IMR-90 (cell line): Measurements from ENCODE around the gene ATF7IP2. TPM values are rescaled to one million over a fixed set of nuclear protein-coding genes. Genes with fewer than 3 reads are reported as not detected.

ENCODE experiments used
- ATAC-seq: fragments of 200-7000 bp; cut with Tn5 transposase; 2 replicates; pipeline ENCODE4 v1.9.1; 2020; ENCODE audit warnings: low read depth, mild to moderate bottlenecking, moderate library complexity
- BruUV-seq: library from RNA; stranded (reverse); fragments of 400-500 nt; replicated peaks from 2 replicates; lab custom pipeline; 2021; lab: Mats Ljungman, UMichigan
- CTCF ChIA-PET: fragments of 300-600 bp; formaldehyde crosslinking; extraction: SDS; loops from one replicate; lab custom pipeline; 2021; ENCODE audit warnings: antibody characterized with exemption; lab: Yijun Ruan, JAX
- POLR2A ChIA-PET: fragments of 300-600 bp; sonication (Branson Sonifier 250); formaldehyde crosslinking; loops from one replicate; lab custom pipeline; 2022; ENCODE audit warnings: antibody characterized with exemption; ENCODE audit not compliant: unreplicated experiment; lab: Charles Lee
- DNase-seq: peaks from one replicate; pipeline ENCODE4 v3.0.0; 2013
- H2AFZ ChIP-seq: replicated peaks from 2 replicates; pipeline ENCODE3; 2013; ENCODE audit warnings: low read length, mild to moderate bottlenecking; ENCODE audit not compliant: poor library complexity
- H2AK5ac ChIP-seq: 2 replicates; pipeline ENCODE4 v1.6.1; 2013; ENCODE audit warnings: low read depth, low read length, inconsistent platforms
- H2AK9ac ChIP-seq: replicated peaks from 2 replicates; pipeline ENCODE3; 2013; ENCODE audit warnings: mild to moderate bottlenecking, low read depth, low read length, moderate library complexity; ENCODE audit not compliant: poor library complexity
- H2BK120ac ChIP-seq: 2 replicates; pipeline ENCODE4 v1.6.1; 2013; ENCODE audit warnings: low read depth, low read length, inconsistent platforms
- H2BK15ac ChIP-seq: 3 replicates; pipeline ENCODE4 v1.6.1; 2013; ENCODE audit warnings: low read depth, low read length, inconsistent platforms
- H2BK20ac ChIP-seq: 2 replicates; pipeline ENCODE4 v1.6.1; 2013; ENCODE audit warnings: low read depth, mild to moderate bottlenecking, inconsistent platforms, low read length, moderate library complexity
- H2BK5ac ChIP-seq: 2 replicates; pipeline ENCODE4 v1.6.1; 2013; ENCODE audit warnings: mild to moderate bottlenecking, low read depth, low read length, inconsistent platforms; ENCODE audit not compliant: poor library complexity, severe bottlenecking
- H3K14ac ChIP-seq: replicated peaks from 2 replicates; pipeline ENCODE4 v1.6.1; 2013; ENCODE audit warnings: low read depth, low read length, inconsistent platforms
- H3K18ac ChIP-seq: 2 replicates; pipeline ENCODE4 v1.6.1; 2013; ENCODE audit warnings: low read depth, low read length, control low read depth
- H3K23ac ChIP-seq: 2 replicates; pipeline ENCODE4 v1.6.1; 2013; ENCODE audit warnings: low read depth, low read length, inconsistent platforms
- H3K27ac ChIP-seq: 2 replicates; pipeline ENCODE4 v1.5.1; 2013; ENCODE audit warnings: mild to moderate bottlenecking, control low read depth, low read length; ENCODE audit not compliant: insufficient read depth
- H3K27me3 ChIP-seq: 2 replicates; pipeline ENCODE4 v1.6.1; 2013; ENCODE audit warnings: low read length; ENCODE audit not compliant: control insufficient read depth, insufficient read depth
- H3K36me3 ChIP-seq: 2 replicates; pipeline ENCODE4 v1.6.1; 2013; ENCODE audit warnings: low read length, mixed read lengths; ENCODE audit not compliant: control insufficient read depth, insufficient read depth
- H3K4ac ChIP-seq: 2 replicates; pipeline ENCODE4 v1.6.1; 2013; ENCODE audit warnings: low read depth, low read length, inconsistent platforms
- H3K4me1 ChIP-seq: 2 replicates; pipeline ENCODE4 v1.6.1; 2013; ENCODE audit warnings: low read length, mixed read lengths; ENCODE audit not compliant: control insufficient read depth, insufficient read depth
- H3K4me2 ChIP-seq: 2 replicates; pipeline ENCODE4 v1.6.1; 2013; ENCODE audit warnings: low read depth, mild to moderate bottlenecking, control low read depth, low read length, moderate library complexity
- H3K4me3 ChIP-seq: 2 replicates; pipeline ENCODE4 v1.5.1; 2013; ENCODE audit warnings: low read depth, mild to moderate bottlenecking, control low read depth, low read length, moderate library complexity; ENCODE audit not compliant: insufficient read depth
- H3K56ac ChIP-seq: 2 replicates; pipeline ENCODE4 v1.6.1; 2013; ENCODE audit warnings: low read length, inconsistent platforms; ENCODE audit not compliant: insufficient read depth; ENCODE audit errors: extremely low read depth
- H3K79me1 ChIP-seq, 2 experiments: 2 replicates each; pipeline ENCODE4 v1.6.1; 2013; ENCODE audit warnings: low read length in 2 of 2, inconsistent platforms in 1 of 2, low read depth in 1 of 2
- H3K9ac ChIP-seq: 2 replicates; pipeline ENCODE4 v1.6.1; 2013; ENCODE audit warnings: low read depth, low read length, control low read depth
- H3K9me1 ChIP-seq: 2 replicates; pipeline ENCODE4 v1.6.1; 2013; ENCODE audit warnings: low read length, inconsistent platforms; ENCODE audit not compliant: insufficient read depth
- H3K9me3 ChIP-seq: 2 replicates; pipeline ENCODE4 v1.6.1; 2013; ENCODE audit warnings: low read length; ENCODE audit not compliant: control insufficient read depth, insufficient read depth
- H4K20me1 ChIP-seq: 2 replicates; pipeline ENCODE4 v1.6.1; 2013; ENCODE audit warnings: low read length, inconsistent platforms; ENCODE audit not compliant: insufficient read depth
- H4K5ac ChIP-seq: 2 replicates; pipeline ENCODE4 v1.6.1; 2013; ENCODE audit warnings: mild to moderate bottlenecking, low read depth, low read length, control low read depth
- H4K8ac ChIP-seq, 2 experiments: 2 replicates each; pipeline ENCODE4 v1.6.1; 2013; ENCODE audit warnings: low read depth in 2 of 2, low read length in 2 of 2, control low read depth in 1 of 2, inconsistent platforms in 1 of 2
- H4K91ac ChIP-seq: 2 replicates; pipeline ENCODE4 v1.6.1; 2013; ENCODE audit warnings: low read depth, low read length, inconsistent platforms; ENCODE audit not compliant: insufficient read depth
- CEBPB ChIP-seq: IDR thresholded peaks from 2 replicates; pipeline ENCODE4 v1.6.1; 2012; ENCODE audit warnings: low read depth, low read length, improper control_type of control experiment
- MAFK ChIP-seq: IDR thresholded peaks from 2 replicates; pipeline ENCODE4 v1.6.1; 2012; ENCODE audit warnings: low read depth, low read length, improper control_type of control experiment
- MXI1 ChIP-seq: IDR thresholded peaks from 2 replicates; pipeline ENCODE4 v1.6.1; 2012; ENCODE audit warnings: low read depth, mild to moderate bottlenecking, low read length, moderate library complexity, borderline replicate concordance
- NFE2L2 ChIP-seq: fragments of 150-350 bp; IDR thresholded peaks from 2 replicates; pipeline ENCODE4 v1.6.1; 2016; ENCODE audit warnings: low read depth, mild to moderate bottlenecking, low read length
- POLR2A ChIP-seq: IDR thresholded peaks from 2 replicates; pipeline ENCODE4 v1.6.1; 2012; ENCODE audit warnings: mild to moderate bottlenecking, low read depth, low read length
- RCOR1 ChIP-seq: IDR thresholded peaks from 2 replicates; pipeline ENCODE4 v1.6.1; 2012; ENCODE audit warnings: mild to moderate bottlenecking, low read length, improper control_type of control experiment; ENCODE audit not compliant: insufficient replicate concordance
- RFX5 ChIP-seq: IDR thresholded peaks from 2 replicates; pipeline ENCODE4 v1.8.0; 2012; ENCODE audit warnings: low read depth, mild to moderate bottlenecking, low read length, moderate library complexity
- WGBS, 2 experiments: methylation state at CpG; one replicate each; pipeline versions ENCODE4 v1.1.5 to v1.1.7; 2013; ENCODE audit warnings: missing lambda C conversion rate in 2 of 2; ENCODE audit not compliant: insufficient read length in 1 of 2; ENCODE audit errors: extremely low coverage in 2 of 2; 5-methylcytosine and 5-hydroxymethylcytosine counted together
- dilution Hi-C: fragments of 300-500 bp; cut with HindIII; formaldehyde crosslinking; loops from one replicate; pipeline ENCODE4 v1.14.3; 2018; ENCODE audit warnings: low sequenced_read_pairs; ENCODE audit not compliant: unreplicated experiment
- in situ Hi-C: fragments of 300-500 bp; cut with MboI; formaldehyde crosslinking; loops from 3 replicates; pipeline ENCODE4 v1.14.3; 2019; ENCODE audit warnings: low sequenced_read_pairs, inconsistent platforms, mixed read lengths
- intact Hi-C: fragments of 100-400 bp; cut with micrococcal nuclease; formaldehyde crosslinking; loops from 2 replicates; pipeline ENCODE4 v1.10.0; 2022
- polyA plus RNA-seq, 3 experiments: library from polyadenylated mRNA; depleted of rRNA; stranded (reverse); fragments of >200 nt; gene quantifications; 2 replicates each; pipeline ENCODE4 v1.2.3, GENCODE V29; 2012; ENCODE audit warnings: low replicate concordance in 1 of 3
- total RNA-seq: library from RNA; depleted of rRNA; stranded (reverse); fragments of >200 nt; gene quantifications from 2 replicates; pipeline ENCODE4 v1.2.3, GENCODE V29; 2012
- TF ChIP-seq, protein P1 (sequence below): conservative IDR thresholded peaks from 2 replicates; pipeline ENCODE4 v1.5.1; 2012; ENCODE audit warnings: mild to moderate bottlenecking, low read depth, low read length, improper control_type of control experiment

Gene ATF7IP2
- total and polyA plus RNA-seq, 2 of the 4 experiments (the other 2 are of a cell fraction) = 2.7 to 3.6 TPM

DNA sequence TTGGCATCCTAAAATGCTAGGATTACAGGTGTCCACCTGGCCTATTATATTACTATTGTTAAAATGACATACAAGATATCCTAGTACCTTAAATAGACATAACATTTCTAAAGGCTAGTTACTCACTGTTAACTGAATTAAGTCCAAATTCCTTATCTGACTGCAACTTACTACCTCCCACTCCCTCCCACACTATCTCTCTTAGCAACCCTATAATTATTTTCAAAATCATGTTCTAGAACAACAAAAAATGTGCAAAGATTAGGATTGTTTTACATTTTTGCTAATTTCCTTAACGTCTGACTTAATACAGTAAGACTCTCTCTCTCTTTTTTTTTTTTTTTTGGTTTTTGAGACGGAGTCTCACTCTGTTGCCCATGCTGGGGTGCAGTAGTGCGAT, 2.2 kb upstream of the ATF7IP2 start:
- DNase-seq (no peak), ATAC-seq (no peak)
- intact Hi-C loops (no loop called here), dilution Hi-C loops (no loop called here), in situ Hi-C loops (no loop called here)
- BruUV-seq = no TSS peak
- Histone ChIP-seq H3K9me1 (no peaks in the 10 kb centered on the region), H2BK120ac (no peak overlapping the region), H3K9me3 (0 out of 2 replicates have a peak, but pooled peaks cover 4% of the 10 kb centered on the region), H2AFZ (no peak overlapping the region), H4K20me1 (no peaks in the 10 kb centered on the region), H3K18ac (no peak overlapping the region), H3K27me3 (no peaks in the 10 kb centered on the region), H3K4me1 (no peaks in the 10 kb centered on the region), H3K4me2 (no peak overlapping the region), H2BK20ac (no peak overlapping the region), H4K91ac (no peak overlapping the region), H3K14ac (no peak overlapping the region), H3K9ac (no peak overlapping the region), H3K4me3 (no peak overlapping the region), H3K27ac (no peak overlapping the region), H3K23ac (no peak overlapping the region), H3K56ac (no peak overlapping the region), H2AK5ac (no peak overlapping the region), H2BK5ac (no peak overlapping the region), H2BK15ac (no peak overlapping the region), H3K4ac (no peak overlapping the region), H4K8ac (no peak overlapping the region), H2AK9ac (no peak overlapping the region), H3K36me3 (no peaks in the 10 kb centered on the region), H3K79me1 (no peaks in the 10 kb centered on the region), H4K5ac (no peak overlapping the region)
- POLR2A ChIA-PET = no interaction called here
- CTCF ChIA-PET = interaction anchor here (0.7 kb wide), 1 partner anchor 294 kb away, joined by 4 read pairs; no protein-coding TSS in a partner anchor
- WGBS, 2 experiments = no CpG with 5 or more reads among the region's 3 CpGs
- TF ChIP-seq, protein P1, sequence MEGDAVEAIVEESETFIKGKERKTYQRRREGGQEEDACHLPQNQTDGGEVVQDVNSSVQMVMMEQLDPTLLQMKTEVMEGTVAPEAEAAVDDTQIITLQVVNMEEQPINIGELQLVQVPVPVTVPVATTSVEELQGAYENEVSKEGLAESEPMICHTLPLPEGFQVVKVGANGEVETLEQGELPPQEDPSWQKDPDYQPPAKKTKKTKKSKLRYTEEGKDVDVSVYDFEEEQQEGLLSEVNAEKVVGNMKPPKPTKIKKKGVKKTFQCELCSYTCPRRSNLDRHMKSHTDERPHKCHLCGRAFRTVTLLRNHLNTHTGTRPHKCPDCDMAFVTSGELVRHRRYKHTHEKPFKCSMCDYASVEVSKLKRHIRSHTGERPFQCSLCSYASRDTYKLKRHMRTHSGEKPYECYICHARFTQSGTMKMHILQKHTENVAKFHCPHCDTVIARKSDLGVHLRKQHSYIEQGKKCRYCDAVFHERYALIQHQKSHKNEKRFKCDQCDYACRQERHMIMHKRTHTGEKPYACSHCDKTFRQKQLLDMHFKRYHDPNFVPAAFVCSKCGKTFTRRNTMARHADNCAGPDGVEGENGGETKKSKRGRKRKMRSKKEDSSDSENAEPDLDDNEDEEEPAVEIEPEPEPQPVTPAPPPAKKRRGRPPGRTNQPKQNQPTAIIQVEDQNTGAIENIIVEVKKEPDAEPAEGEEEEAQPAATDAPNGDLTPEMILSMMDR = no peak
- TF ChIP-seq RFX5 (no peak), MXI1 (no peak), RCOR1 (no peak), MAFK (no peak), NFE2L2 (no peak), POLR2A (no peak), CEBPB (no peak)
